ENCODE data around the gene CD180. TPM values are rescaled to one million over a fixed set of nuclear protein-coding genes. Genes with fewer than 3 reads are reported as not detected.

CD180 gene
- total RNA-seq, 1 experiment from 2014 or later = not detected

GRCh38 chr5:67204821-67205220, 8.2 kb upstream of the CD180 start:
- H3K9me3 ChIP-seq (ENCODE audit: control insufficient read depth in 1 of 2, insufficient read depth in 1 of 2, low read depth in 1 of 2, low read length in 2 of 2) = no peaks in the 10 kb centered on the region
- no peaks in the 10 kb centered on the region for H3K36me3 ChIP-seq (ENCODE audit: control insufficient read depth in 1 of 2, insufficient read depth in 2 of 2, low read length in 2 of 2)
- intact Hi-C loops (cut with micrococcal nuclease) = loop anchor here (5.0 to 10.0 kb wide), 4 partner anchors 203 to 900 kb away; no protein-coding TSS in a partner anchor
- H3K27me3 ChIP-seq (ENCODE audit: insufficient read depth, low read length) = no peaks in the 10 kb centered on the region
- no peaks in the 10 kb centered on the region for H4K20me1 ChIP-seq (ENCODE audit: insufficient read depth)
- no peak overlapping the region for H3K4me2 ChIP-seq (ENCODE audit: low read length)
- no peak overlapping the region for H2AFZ ChIP-seq (ENCODE audit: low read depth, low read length, poor library complexity, severe bottlenecking)
- TF ChIP-seq CBX3 (IDR thresholded peaks at IDR 0.05; ENCODE audit: low read depth) (no peak), CEBPB (IDR thresholded peaks at IDR 0.05; ENCODE audit: low read depth) (no peak), EZH2 (IDR thresholded peaks at IDR 0.05) (no peak), YY1 (IDR thresholded peaks at IDR 0.05; ENCODE audit: extremely low read depth, insufficient replicate concordance, low read depth, low read length) (no peak), ATF3 (IDR thresholded peaks at IDR 0.05) (no peak), TCF7L2 (IDR thresholded peaks at IDR 0.05; ENCODE audit: borderline replicate concordance, extremely low read depth, insufficient read depth, insufficient read length) (no peak), EZH2phosphoT487 (IDR thresholded peaks at IDR 0.05; ENCODE audit: borderline replicate concordance) (no peak), ZFX (IDR thresholded peaks at IDR 0.05) (no peak), POLR2A (IDR thresholded peaks at IDR 0.05; ENCODE audit: borderline replicate concordance, extremely low read depth, insufficient read depth, insufficient read length) (no peak), SRF (IDR thresholded peaks at IDR 0.05; ENCODE audit: low read depth) (no peak), JUND (IDR thresholded peaks at IDR 0.05) (no peak), ZBTB33 (IDR thresholded peaks at IDR 0.05; ENCODE audit: extremely low read depth, insufficient replicate concordance, low read length) (no peak)
- no peaks in the 10 kb centered on the region for H3K79me2 ChIP-seq (ENCODE audit: insufficient read depth, low read length)
- no TSS peak for BruUV-seq (replicated peaks)
- ChIA-PET POLR2A (no interaction called here), RAD21 (ENCODE audit: low non-redundant PET in 1 of 2, low total read pairs in 2 of 2, uncharacterized antibody in 2 of 2, unreplicated experiment in 2 of 2) (no interaction called here), CTCF (no interaction called here)
- DNase-seq (ENCODE audit: low read depth, low spot score) (no peak), ATAC-seq (no peak)
- no peak overlapping the region for H3K9ac ChIP-seq (ENCODE audit: low read length)
- H3K9me2 ChIP-seq (ENCODE audit: insufficient read depth) = no peaks in the 10 kb centered on the region
- H3K4me1 ChIP-seq (ENCODE audit: control insufficient read depth in 1 of 2, insufficient read depth in 2 of 2, low read length in 2 of 2) = peaks cover 2 to 43% of the 10 kb centered on the region in 2 experiments
- no peak overlapping the region for H3K4me3 ChIP-seq (replicated peaks in 1 of 2; ENCODE audit: low read depth in 1 of 2, low read length in 2 of 2)
- no peak overlapping the region for H3K27ac ChIP-seq (ENCODE audit: low read depth, low read length)

Measured in HCT116 (cell line).